Measurements from ENCODE around the gene SRSF2. TPM values are rescaled to one million over a fixed set of nuclear protein-coding genes. Genes with fewer than 3 reads are reported as not detected.
"Not testable (repeated sequence)": the region's sequence is repeated elsewhere in the genome, so short reads cannot be mapped to it uniquely, and the experiment has no call there.

SRSF2 gene
- total RNA-seq, 1 donor from 2014 or later, result 87.7 TPM

DNA sequence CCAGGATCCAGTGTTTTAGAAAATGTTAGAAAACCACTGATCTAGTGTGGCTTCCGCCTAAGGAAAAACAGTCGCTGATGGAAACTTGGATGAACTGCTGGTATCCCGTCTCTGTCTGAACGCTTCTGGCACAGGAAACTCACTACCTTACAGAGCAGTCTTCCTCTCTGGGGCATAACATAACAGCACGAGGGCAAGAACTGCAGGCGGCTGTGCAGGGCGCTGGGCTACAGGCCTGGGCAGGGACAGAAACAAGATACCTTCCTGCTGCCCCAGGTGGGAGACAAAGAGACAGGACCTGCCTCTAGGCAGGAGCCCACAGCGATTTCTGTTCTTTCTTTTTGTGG, 36.9 kb downstream of the SRSF2 start:
- no peak for DNase-seq

DNA sequence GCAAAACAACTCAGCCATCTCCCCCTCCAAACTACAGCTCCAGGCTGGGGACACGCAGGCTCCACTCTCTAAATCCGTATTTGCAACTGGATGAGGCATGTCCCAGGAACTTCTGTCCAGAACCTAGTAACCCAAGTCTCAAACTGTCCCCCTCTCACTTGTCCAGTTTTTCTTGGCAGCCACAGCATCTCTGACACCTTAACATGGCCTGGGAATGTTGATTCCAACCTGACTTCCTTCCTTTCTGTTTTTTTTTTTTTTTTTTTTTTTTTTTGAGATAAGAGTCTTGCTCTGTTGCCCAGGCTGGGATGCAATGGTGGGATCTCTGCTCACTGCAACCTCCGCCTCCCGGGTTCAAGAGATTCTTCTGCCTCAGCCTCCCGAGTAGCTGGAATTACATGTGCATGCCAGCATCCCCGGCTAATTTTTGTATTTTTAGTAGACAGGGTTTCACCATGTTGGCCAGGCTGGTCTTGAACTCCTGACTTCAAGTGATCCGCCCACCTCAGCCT, 38.6 kb downstream of the SRSF2 start:
- not testable (repeated sequence) for DNase-seq

DNA sequence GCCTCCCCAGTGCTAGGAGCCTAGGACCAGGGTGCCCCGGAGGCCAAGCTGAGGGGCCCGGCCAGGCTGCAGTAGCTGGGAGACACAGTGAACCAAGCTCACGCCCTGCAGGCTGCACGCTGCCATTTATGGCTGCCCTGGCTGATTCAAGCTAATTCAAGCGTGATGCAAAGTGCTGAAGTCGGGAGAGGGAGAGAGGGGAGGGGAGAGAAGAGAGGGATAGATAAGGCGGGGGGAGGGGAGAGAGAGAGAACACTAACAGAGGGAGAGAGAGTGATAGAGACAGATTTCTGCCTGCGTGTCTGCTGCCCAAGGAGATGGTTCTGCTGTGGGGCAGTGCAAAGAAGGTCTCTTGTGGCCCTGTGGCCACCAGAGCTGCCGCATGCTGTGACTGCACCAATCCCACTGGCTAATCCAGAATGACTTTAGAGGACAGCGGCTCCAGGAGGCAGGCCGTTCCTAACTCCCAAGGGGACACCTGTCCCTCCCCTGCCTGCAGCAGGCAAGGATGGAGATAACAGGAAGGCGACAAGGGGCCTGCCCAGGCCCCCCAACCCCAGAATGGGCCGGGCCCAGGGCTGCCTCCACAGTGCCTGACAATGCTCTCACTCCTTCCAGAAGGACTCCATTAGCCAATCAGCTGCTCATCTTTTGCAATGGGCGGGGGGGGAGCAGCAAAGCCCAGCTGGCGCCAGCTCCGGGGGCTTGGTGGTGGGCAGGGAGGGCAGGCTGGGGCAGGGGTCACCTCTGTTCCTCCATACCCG, 39.2 kb downstream of the SRSF2 start:
- no peak for DNase-seq

DNA sequence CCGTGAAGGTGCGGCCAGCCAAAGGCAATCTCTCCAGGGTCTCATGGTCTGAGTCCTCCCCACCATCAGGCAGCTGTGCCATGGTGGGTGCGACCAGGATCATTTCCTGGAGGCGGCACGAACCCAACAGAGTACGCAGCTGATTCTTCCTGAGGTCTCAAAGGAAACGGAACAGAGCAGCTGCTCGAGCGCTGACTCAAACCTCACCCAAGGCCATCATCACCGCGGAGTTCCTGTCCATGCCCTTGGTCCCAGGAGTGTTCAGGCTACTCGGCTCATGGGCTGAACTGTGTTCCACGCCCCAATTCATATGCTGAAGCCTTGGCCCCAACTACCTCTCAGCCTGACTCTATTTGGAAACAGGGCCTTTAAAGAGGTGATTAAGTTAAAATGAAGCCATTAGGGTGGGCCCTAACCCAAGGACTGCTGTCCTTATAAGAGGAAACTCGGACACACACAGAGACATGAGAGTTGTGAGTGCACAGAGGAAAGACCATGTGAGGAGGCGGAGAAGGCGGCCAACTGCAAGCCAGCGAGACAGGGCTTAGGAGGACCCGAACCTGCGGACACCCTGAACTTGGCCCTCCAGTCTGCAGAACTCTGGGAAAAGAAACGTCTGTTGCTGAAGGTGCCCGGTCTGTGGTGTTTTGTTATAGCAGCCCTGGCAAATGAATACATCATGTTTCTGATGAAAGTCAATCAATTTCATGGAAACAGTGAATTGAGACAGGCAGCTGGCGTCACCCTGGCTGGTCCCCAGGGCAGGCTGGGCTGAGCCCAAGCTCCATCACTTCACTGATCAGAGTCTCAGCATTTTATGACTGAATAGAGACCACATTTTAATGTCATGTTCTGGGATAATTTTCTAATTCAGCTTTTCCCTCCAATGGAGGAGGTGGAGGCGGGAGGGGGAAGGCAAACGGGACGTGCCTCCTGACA, 40.1 kb downstream of the SRSF2 start:
- no peak for DNase-seq

DNA sequence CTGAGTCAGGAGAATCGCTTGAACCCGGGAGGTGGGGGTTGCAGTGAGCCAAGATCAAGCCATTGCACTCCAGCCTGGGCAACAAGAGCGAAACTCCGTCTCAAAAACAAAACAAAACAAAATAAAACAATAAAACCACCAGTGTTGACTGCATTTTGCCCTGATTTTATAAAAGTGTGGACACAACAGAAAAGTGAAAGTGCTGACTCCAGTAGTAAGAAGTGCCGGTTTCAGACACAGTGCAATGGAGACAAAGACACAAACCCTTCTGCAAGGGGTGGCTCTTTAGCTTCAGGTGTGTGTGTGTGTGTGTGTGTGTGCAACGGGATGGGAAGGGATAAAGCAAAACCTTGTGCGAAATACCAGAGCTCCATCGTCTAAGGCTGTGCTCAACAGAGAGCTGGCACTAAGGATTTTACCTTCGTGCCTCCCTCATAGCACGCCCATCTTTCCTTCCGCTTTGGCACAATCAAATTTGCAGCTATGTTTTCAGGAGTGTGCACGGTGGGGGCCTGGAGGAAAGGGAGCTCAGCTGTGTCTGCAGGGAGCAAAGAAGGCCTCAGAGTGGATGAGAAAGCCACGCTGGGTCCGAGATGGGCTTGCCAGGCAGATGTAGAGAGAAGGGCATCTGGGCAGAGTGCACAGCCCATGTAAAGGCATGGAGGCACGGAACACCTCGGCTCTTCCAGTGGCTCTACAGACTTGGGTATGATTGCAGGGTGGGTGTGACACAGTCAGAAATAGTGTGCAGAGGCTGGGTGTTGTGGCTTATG, 41.9 kb downstream of the SRSF2 start:
- DNase-seq, result no peak

DNA sequence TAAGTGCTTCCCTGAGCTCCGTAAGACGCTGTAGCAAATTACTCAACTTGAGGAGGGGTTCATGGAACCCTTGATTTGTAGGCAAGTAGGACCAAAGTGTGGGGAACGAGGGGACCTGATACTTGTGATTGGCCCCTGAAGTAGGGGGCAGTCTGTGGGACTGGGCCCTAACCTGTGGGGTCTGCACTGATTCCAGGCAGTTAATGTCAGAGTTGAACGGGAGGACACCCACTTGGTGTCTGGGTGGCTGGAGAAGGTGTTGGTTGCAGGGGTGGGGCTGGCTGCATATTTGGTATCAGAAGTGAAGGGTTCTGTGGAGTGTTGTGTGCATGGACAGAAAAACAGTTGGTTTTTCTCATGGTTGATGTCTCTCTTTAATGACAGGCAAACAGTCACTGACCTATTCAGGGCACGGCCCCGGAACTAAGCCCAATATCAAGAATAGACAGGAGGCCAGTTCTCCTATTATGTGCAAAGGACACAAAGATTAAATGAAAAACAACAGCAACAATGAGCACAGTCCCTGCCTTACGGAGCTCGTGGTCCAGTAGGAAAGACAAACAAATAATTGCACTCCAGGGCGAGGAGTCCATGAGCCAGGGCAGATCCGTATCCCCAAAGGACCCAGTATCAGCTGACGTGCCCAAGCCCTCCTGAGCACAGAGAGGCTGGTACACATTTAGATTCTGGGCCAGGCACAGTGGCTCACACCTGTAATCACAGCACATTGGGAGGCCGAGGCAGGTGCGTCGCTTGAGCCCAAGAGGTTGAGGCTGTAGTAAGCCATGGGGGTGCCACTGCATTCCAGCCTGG, 45.5 kb downstream of the SRSF2 start:
- no peak for DNase-seq

DNA sequence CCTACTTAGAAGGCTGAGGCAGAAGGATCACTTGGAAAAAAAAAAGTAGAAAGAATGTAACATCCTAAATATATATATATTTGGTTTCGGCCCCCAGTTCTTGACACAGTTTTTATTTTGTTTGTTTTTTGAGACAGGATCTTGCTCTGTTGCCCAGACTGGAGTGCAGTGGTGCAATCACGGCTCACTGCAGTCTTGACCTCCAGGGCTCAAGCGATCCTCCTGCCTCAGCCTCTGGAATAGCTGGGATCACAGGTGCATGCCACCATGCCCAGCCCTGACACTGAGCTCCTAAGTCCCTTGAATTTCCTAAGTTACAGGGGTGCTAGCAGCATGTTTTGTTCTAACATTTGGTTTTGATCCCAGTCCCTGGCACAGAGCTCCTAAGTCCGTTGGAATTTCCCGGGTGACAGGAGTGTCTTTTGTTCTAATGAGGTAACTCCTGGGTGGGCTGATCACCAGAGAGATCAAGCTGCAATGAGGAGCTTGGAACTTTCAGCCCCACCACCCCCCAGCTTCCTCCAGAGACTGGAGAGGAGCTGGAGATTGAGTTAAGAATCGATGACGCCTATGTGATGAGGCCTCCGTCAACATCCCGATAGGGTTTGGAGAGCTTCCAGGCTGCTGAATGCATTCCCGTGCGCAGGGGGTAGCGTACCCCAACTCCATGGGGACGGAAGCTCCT, 46.4 kb downstream of the SRSF2 start:
- no peak for DNase-seq

DNA sequence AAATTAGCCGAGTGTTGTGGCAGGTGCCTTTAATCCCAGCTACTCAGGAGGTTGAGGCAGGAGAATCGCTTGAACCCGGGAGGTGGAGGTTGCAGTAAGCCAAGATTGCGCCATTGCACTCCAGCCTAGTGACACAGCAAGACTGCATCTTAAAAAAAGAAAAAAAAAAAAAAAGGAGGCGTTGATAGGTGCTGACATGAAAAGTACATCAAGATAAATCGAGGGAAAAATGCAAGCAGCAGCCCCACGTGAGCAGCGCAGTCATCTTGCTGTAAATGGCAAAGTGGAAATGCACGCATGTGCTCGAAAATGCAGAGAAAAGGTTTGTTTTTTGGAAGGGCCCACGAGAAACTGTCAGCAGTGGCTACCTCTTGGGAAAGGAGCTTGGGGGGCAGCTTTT, 47.3 kb downstream of the SRSF2 start:
- DNase-seq, result no peak

DNA sequence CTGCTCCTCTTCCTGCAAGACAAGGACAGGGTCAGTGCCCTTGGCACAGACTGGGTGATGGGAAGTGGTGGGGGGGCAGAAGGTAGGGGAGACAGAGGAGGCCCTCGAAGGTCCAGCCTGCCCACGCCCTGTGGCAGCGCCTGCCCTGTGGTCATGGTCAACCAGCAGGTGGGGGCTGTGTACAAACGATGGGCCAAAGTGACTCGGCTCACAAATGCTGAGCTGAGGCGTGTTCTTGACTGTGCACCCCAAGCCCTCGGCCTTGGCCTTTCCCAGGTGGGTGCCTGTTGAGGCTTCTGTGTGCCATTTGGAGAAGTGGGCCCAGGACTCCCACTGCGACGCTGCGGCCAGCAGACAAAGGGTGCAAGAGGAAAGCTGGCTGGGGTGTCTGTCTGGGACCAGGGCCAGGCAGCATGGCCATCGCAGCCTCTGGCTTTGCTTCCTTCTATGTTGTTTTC, 48.9 kb downstream of the SRSF2 start:
- no peak for DNase-seq

DNA sequence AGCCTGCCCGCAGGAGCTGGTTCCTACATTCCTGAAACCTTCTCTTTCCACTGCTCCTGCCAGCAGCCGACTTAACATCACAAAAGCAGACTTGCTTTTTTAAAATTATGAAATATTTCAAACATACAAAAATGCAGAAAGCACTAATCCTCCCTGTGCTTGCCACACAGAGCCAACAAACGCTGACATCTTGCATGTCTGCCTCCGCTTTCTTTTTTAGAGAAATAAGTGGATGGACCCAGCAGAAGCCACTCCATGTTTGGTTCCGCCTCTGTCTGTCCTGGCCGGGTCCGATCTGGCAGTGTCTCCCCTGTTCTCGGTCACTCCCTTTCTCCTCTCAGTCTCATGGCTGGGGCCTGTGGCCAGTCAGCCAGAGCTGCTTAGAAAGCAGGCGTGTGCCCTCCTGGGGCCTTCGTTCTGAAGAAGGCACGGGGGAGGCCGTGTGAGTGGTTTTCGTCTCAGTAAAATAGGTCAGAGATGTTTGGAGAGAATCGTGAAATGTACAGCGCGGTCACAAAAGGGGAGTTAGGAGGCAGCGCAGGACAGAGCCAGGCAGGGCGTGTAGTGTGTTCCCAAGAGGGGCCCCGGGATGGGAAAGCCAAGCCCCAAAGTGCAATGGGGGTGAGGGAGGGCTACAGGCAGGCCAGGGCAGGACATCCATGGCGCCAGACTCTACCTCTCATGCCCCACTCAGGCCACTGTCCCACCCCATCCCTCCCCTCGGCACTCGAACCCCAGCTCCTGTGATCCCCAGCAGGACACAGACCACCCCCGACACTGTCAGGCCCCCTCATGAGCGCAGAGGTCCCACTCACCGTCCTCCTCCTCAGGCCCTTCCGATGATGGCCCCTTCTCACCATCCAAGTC, 49.6 kb downstream of the SRSF2 start:
- DNase-seq, result no peak

DNA sequence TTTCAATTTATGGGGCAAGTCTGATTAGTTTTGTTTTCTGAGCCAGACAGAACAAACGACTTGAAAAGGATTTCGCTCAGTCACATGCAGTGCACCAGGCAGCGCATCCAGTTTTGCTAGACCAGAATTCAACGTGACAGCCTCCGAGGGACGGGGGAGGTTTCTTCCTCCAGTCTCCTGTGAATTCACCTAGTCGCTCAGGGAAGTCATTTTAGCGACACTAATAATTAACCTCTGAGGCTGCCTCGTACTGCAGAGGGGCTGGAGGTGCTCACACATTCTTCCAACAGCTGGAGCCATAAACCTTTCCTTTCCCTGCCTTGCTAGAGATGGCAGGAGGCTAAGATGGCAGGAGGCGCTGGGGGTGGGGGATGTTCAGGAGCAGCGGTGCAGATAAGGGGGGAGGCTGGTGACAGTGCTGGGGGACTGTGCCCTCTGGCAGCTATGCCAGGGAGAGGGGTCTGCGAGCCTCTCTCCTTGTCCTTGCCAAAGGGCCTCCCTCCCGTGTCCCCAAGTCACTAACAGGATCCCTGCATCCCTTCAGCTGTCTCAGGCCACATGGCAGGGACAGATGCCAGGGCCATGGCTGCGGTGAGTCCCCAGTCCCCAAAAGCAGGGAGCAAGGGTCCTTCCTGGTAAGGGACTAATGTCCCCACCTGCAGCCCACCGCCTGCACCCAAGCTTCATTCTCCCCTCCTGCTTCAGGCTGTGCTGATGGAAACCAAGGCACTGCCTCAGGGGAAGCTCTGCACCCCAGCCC, 50.4 kb downstream of the SRSF2 start:
- DNase-seq, result no peak

DNA sequence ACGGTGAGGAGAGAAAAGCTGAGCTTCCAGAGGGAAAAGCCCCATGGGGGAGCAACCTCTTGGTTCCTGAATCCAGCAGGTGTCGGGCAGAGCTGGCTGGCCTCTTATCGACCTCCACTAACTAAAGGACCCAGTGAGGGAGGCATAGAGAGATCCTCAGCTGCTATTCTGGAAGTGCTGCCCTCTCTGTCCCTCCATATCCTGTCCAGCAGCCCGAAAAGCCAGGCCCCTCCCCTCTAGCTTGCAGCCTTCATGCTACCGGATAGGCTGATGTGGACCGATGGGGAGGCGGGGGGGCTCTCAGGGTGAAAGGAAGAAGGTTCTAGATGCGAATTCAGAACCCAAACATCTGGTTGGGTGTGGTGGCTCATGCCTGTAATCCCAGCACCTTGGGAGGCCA, 51.3 kb downstream of the SRSF2 start:
- no peak for DNase-seq

DNA sequence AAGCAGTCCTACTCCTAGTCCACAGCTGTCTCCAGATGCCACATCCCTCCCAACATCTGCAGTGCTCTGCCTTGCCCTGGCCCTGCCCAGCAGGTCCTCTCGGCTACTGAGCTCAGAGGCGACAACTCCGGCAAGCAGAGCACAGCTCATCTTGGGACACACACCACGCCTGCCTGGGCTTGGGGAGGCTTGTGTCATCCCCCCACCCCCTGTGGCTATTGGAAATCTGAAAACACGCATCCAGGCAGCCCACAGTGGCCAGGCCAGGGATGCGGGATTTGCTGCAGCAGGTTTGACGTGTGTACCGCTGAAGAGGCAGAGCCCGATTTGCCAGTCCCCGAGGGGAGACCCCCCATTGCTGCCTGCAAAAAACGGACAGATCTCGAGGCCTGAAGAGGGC, 51.8 kb downstream of the SRSF2 start:
- DNase-seq, result no peak

DNA sequence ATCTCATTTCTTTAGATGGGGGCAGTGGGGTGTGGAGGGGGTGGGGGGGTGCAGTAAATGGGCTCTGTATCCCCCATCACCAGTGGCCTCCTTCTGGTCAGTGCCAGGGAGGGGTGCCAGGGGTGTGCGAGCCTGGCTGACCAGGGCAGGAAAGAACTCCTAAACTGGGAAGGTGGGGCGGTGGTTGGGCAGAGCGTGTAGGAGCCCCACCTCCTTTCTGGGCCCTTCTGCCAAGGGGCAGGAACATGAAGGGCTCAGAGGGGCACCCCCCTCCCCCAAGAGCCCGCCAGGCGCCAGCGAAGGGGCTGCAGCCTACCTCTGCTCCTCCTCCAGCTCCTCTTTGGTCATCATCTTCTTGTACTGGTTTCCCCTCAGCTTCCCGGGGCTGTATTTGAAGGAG, 52.4 kb downstream of the SRSF2 start:
- no peak for DNase-seq

Small RNA genes lying within 50 kb of the gene (small RNA-seq; reads per million reads assigned to genes)
- not detected for gene AC005837.3
- gene RF02271, result not detected
- not detected for gene RNU6-97P
- 2.6 reads per million, percentile 86 among the genes with 10 or more reads in this experiment for gene RNY4P36

Other genes starting within 250 kb of the SRSF2 start
- gene RHBDF2, start 235.9 kb downstream of the SRSF2 start, total RNA-seq, result 2.2 TPM
- 1.2 TPM for gene CYGB, start 199.6 kb downstream of the SRSF2 start, total RNA-seq
- 1.9 TPM for gene PRCD, start 197.3 kb downstream of the SRSF2 start, total RNA-seq
- gene ST6GALNAC2, start 151.5 kb downstream of the SRSF2 start, total RNA-seq, result not detected
- gene ST6GALNAC1, start 93.6 kb downstream of the SRSF2 start, total RNA-seq, result 1.7 TPM
- gene MXRA7, start 26.4 kb downstream of the SRSF2 start, total RNA-seq, result 34.6 TPM
- 20.0 TPM for gene JMJD6, start 10.7 kb downstream of the SRSF2 start, total RNA-seq
- 17.8 TPM for gene METTL23, start 10.5 kb downstream of the SRSF2 start, total RNA-seq
- gene MFSD11, start 788 bp upstream of the SRSF2 start, total RNA-seq, result 61.3 TPM
- gene MGAT5B, start 131.1 kb upstream of the SRSF2 start, total RNA-seq, result 23.7 TPM

All from occipital lobe (tissue), 3 donors.